Memory B cell (primary cell): Measurements from ENCODE around the gene FAM151A.
"Not testable (repeated sequence)": the region's sequence is repeated elsewhere in the genome, so short reads cannot be mapped to it uniquely, and the experiment has no call there.

ENCODE experiments used
- ATAC-seq: fragments of 150-1000 bp; cut with Tn5 transposase; 2 replicates; pipeline ENCODE4 v1.10.0; 2021; ENCODE audit warnings: low read depth, mild to moderate bottlenecking, moderate library complexity
- DNase-seq, 2 donors: peaks; one replicate each; pipeline ENCODE4 v3.0.0; 2022; ENCODE audit warnings: low spot score in 2 of 2
- H3K27ac Mint-ChIP-seq: one replicate; pipeline ENCODE4 v1.8.0; 2022; ENCODE audit warnings: mild to moderate bottlenecking, moderate library complexity, mixed read lengths
- H3K27me3 Mint-ChIP-seq: one replicate; pipeline ENCODE4 v1.8.0; 2022; ENCODE audit warnings: mixed read lengths
- H3K36me3 Mint-ChIP-seq: one replicate; pipeline ENCODE4 v1.8.0; 2022; ENCODE audit warnings: mild to moderate bottlenecking, mixed read lengths
- H3K4me1 Mint-ChIP-seq: one replicate; pipeline ENCODE4 v1.8.0; 2022; ENCODE audit warnings: mixed read lengths
- H3K4me3 Mint-ChIP-seq: one replicate; pipeline ENCODE4 v1.8.0; 2022; ENCODE audit warnings: mild to moderate bottlenecking, moderate library complexity, mixed read lengths
- H3K9me3 Mint-ChIP-seq: one replicate; pipeline ENCODE4 v1.8.0; 2022; ENCODE audit warnings: mixed read lengths

The FAM151A gene

GRCh38 chr1:54649130-54649898 lies 26.0 kb upstream of the FAM151A start:
- H3K27me3 Mint-ChIP-seq = peaks cover 18% of the 10 kb centered on the region

GRCh38 chr1:54645806-54646676 lies 22.7 kb upstream of the FAM151A start:
- peaks cover 13% of the 10 kb centered on the region for H3K27me3 Mint-ChIP-seq
- no peaks in the 10 kb centered on the region for H3K36me3 Mint-ChIP-seq
- H3K9me3 Mint-ChIP-seq = peaks cover 6% of the 10 kb centered on the region
- H3K4me3 Mint-ChIP-seq = no peak overlapping the region
- DNase-seq = no peak
- no peaks in the 10 kb centered on the region for H3K4me1 Mint-ChIP-seq
- ATAC-seq = no peak
- H3K27ac Mint-ChIP-seq = no peak overlapping the region

More at GRCh38 chr1:54649130-54649898, 26.0 kb upstream of the FAM151A start:
- Mint-ChIP-seq H3K27ac (no peak overlapping the region), H3K4me3 (no peak overlapping the region), H3K36me3 (no peaks in the 10 kb centered on the region), H3K9me3 (peaks cover under 1% of the 10 kb centered on the region), H3K4me1 (no peaks in the 10 kb centered on the region)
- DNase-seq = no peak
- ATAC-seq = no peak

GRCh38 chr1:54643736-54644135 lies 20.4 kb upstream of the FAM151A start:
- H3K27me3 Mint-ChIP-seq = peaks cover 6% of the 10 kb centered on the region
- no peaks in the 10 kb centered on the region for H3K36me3 Mint-ChIP-seq
- no peak overlapping the region for H3K27ac Mint-ChIP-seq
- ATAC-seq (no peak), DNase-seq (no peak)
- no peaks in the 10 kb centered on the region for H3K4me1 Mint-ChIP-seq
- H3K4me3 Mint-ChIP-seq = no peak overlapping the region
- peaks cover 6% of the 10 kb centered on the region for H3K9me3 Mint-ChIP-seq

- H3K9me3 Mint-ChIP-seq = peaks cover 6% of the 10 kb centered on the region
- H3K4me3 Mint-ChIP-seq = no peak within 1 kb of the TSS
- H3K4me1 Mint-ChIP-seq = no peaks in the 10 kb centered on the region
- ATAC-seq = no peak
- H3K36me3 Mint-ChIP-seq = no peaks in the 10 kb centered on the region
- H3K27me3 Mint-ChIP-seq = peaks cover 4% of the 10 kb centered on the region
- no peak within 1 kb of the TSS for H3K27ac Mint-ChIP-seq
- DNase-seq = no peak
These were observed 17.8 kb upstream of the FAM151A start, which contains the start of gene MROH7 for GRCh38 chr1:54640863-54641836. TSS of gene MROH7 (plus strand) at chr1:54641786. CDS start at chr1:54652927, 11,141 bp downstream.

GRCh38 chr1:54640361-54640760 lies 17.0 kb upstream of the FAM151A start:
- no peaks in the 10 kb centered on the region for H3K4me1 Mint-ChIP-seq
- H3K4me3 Mint-ChIP-seq = no peak overlapping the region
- ATAC-seq (no peak), DNase-seq (no peak)
- H3K27ac Mint-ChIP-seq = no peak overlapping the region
- peaks cover 6% of the 10 kb centered on the region for H3K9me3 Mint-ChIP-seq
- peaks cover 4% of the 10 kb centered on the region for H3K27me3 Mint-ChIP-seq
- H3K36me3 Mint-ChIP-seq = no peaks in the 10 kb centered on the region

GRCh38 chr1:54636461-54637446 lies 13.4 kb upstream of the FAM151A start:
- H3K4me1 Mint-ChIP-seq, H3K9me3 Mint-ChIP-seq, H3K36me3 Mint-ChIP-seq: not testable (repeated sequence)

GRCh38 chr1:54635804-54636203 lies 12.5 kb upstream of the FAM151A start:
- ATAC-seq, H3K36me3 Mint-ChIP-seq, H3K27ac Mint-ChIP-seq, H3K9me3 Mint-ChIP-seq, H3K4me1 Mint-ChIP-seq, H3K4me3 Mint-ChIP-seq, H3K27me3 Mint-ChIP-seq, DNase-seq: not testable (repeated sequence)

More at GRCh38 chr1:54636461-54637446, 13.4 kb upstream of the FAM151A start:
- H3K27ac Mint-ChIP-seq, H3K4me3 Mint-ChIP-seq, ATAC-seq, DNase-seq, H3K27me3 Mint-ChIP-seq: not testable (repeated sequence)

- H3K4me1 Mint-ChIP-seq = no peaks in the 10 kb centered on the region
- no peak for ATAC-seq
These were observed 3.9 kb upstream of the FAM151A start for GRCh38 chr1:54627196-54627595.

GRCh38 chr1:54624466-54625464 lies 1.4 kb upstream of the FAM151A start:
- no peak for ATAC-seq
- no peaks in the 10 kb centered on the region for H3K36me3 Mint-ChIP-seq
- H3K9me3 Mint-ChIP-seq = no peaks in the 10 kb centered on the region

More at GRCh38 chr1:54627196-54627595, 3.9 kb upstream of the FAM151A start:
- Mint-ChIP-seq H3K4me3 (no peak overlapping the region), H3K27ac (no peak overlapping the region), H3K36me3 (no peaks in the 10 kb centered on the region), H3K9me3 (peaks cover 1% of the 10 kb centered on the region), H3K27me3 (peaks cover 7% of the 10 kb centered on the region)
- DNase-seq = no peak

GRCh38 chr1:54619749-54620148 lies 3.6 kb downstream of the FAM151A start:
- DNase-seq (no peak), ATAC-seq (no peak)
- Mint-ChIP-seq H3K4me1 (no peaks in the 10 kb centered on the region), H3K36me3 (no peaks in the 10 kb centered on the region), H3K9me3 (no peaks in the 10 kb centered on the region), H3K4me3 (no peak overlapping the region), H3K27ac (no peak overlapping the region), H3K27me3 (peaks cover 19% of the 10 kb centered on the region)

More at GRCh38 chr1:54624466-54625464, 1.4 kb upstream of the FAM151A start:
- Mint-ChIP-seq H3K4me3 (no peak overlapping the region), H3K27me3 (peaks cover 15% of the 10 kb centered on the region), H3K4me1 (no peaks in the 10 kb centered on the region), H3K27ac (no peak overlapping the region)
- DNase-seq = no peak

- H3K27me3 Mint-ChIP-seq = peaks cover 15% of the 10 kb centered on the region
- no peaks in the 10 kb centered on the region for H3K4me1 Mint-ChIP-seq
- no peak for DNase-seq
- no peak overlapping the region for H3K4me3 Mint-ChIP-seq
- no peaks in the 10 kb centered on the region for H3K9me3 Mint-ChIP-seq
- no peaks in the 10 kb centered on the region for H3K36me3 Mint-ChIP-seq
- H3K27ac Mint-ChIP-seq = no peak overlapping the region
- ATAC-seq = no peak
These were observed 7.6 kb downstream of the FAM151A start for GRCh38 chr1:54615531-54616279.
